Pons (tissue), 1 donor: Measurements from ENCODE around the gene CHKA.

Source experiments
- DNase-seq: peaks from one replicate; pipeline ENCODE4 v3.0.0-alpha.2; 2016; ENCODE audit warnings: low spot score

The CHKA gene

DNA sequence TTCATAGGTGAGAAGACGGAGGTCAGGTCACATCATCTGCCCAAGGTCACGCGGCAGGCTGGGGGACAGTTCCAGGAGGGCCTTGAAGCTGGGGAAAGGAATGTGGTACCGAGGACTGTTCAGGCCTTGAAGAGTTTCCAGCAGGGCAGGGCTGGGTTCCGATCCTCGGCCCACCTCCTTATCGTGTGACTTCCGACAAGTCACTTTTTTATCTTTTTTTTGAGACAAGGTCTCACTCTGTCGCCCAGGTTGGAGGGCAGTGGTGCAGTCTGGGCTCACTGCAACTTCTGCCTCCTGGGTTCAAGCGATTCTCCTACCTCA lies 90.1 kb downstream of the CHKA start:
- DNase-seq, result no peak

DNA sequence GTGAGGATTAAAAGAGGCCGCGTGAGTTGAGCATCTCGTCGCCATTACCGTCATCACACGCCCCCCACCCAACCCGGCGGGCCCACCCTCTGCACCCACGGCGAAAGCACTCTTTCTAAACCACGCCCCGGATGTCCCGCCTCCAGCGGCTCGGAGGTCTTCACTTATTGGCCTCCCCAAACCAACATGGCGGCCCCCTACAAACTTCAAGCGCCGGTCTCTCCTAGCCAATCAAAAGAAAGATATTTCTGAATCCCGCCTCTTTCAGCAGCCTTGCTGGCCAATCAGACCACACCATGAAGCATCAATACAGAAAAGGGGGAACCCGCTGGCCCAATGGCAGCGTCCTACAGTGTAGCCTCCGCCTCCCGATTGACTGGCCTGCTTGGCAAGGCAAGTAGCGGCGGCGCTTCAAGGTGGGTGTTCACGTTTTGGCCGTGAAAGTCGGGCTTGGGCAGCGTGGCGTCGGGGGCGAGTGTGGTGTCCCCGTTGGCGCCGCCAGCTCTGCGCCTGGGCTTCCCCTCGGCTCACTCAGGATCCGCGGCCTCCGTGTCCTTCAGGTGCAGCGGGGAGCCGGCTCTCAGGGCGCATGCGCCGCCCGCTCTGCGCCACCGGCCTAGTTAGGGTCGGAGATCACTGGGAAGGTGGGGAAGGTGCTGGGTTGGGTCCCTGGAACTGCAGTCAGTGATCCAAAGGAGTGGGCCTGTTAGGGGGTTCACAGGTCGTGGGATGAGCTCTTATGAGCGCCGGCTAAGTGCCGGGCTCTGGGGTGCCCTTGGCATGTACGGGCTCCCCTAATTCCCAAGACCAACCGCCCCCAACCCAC lies 90.7 kb downstream of the CHKA start, which contains the start of gene NDUFS8:
NDUFS8 (plus strand) TSS at position 364 of the 826 bp plus-strand sequence. CDS start 1,471 bp downstream, outside the sequence.
- peak; percentile 100 for DNase-seq

DNA sequence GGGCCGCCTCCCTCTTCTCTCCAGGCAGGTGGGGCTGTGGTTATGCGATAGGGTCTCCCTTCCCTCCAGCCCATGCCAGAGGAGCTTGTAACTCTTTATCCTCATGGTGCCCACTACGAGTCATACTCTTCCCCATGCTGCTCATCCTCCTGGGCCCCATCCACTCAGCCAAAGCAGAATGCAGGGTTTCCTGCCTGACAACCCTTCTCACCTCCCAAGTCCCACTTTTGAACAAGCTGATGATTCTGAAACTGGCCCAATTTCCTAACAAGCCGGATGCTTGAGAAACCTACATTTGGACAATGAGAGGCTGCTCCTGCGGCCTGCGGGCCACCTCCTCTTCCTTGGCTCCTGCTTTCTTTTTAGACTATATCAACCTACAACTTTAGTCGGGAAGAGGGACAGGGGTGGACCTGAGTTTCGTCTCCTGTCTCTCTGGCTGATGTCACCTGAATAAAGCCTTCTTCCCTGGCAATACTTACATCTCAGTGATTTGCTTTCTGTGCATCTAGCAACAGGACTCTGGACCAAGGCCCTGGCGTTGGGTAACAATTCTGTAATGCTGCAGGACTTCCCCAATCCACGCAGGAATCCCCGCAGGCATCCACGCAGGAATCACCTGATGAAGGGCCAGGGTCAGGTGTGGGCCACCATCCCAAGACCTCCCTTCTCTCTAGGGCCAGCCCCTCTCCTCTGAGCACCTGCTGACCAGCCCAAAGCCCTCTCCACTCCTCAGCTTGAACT lies 92.2 kb downstream of the CHKA start:
- DNase-seq, result no peak

GRCh38 chr11:68027667-68028066 lies 93.5 kb downstream of the CHKA start:
- no peak for DNase-seq

DNA sequence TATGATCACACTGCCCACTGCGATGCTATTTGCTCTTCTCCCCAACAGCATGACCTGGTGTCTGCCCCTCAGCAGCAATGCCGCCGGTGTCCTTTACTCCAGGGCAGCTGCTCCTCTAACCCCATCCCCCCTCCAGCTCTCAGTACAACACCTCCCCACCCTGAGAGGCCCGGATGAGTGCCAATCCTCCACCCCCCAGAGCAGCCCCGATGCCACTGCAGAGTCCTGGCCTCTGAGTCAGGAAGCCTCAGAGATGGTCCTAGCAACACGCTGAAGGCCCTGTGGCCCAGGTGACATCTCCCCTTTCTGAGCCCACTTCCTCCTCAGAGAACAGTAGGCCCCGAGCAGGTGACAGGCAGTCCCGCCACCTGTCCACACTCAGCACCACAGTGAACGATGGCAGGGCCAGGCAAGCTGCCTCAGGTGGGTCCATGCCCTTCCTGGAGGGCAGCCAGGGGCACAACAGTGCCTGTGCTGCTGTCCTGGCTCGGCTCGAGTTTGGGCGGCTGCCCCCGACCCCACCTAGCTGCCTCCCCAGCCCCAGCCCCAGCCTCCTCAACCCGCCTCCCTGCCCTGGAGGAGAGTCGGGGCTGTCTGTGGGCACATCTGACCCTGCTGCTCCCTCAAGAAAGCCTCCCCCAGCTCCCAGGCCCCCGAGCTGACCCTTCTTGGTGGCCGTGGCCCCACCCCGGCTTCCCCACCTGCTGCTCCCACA lies 94.6 kb downstream of the CHKA start:
- no peak for DNase-seq

GRCh38 chr11:68025047-68025446 lies 96.1 kb downstream of the CHKA start:
- DNase-seq, result no peak

DNA sequence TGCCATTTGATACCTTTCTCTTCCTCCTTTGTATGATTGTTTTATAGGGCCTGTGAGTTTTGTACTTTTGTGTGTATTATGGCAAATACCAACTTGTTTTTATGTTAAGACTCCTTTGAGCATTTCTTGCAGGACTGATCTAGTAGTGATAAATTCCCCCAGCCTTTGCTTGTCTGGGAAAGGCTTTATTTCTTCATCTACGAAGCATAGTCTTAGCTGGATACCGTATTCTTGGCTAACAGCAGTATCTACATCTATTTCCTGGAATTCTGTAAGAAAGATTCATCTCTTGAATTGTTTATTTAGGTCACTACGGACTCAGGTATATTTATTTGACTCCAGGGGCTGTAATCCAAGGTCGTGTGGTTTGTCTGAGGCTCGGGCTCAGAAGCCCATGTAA lies 96.7 kb downstream of the CHKA start:
- DNase-seq, result no peak

GRCh38 chr11:68022531-68022930 lies 98.7 kb downstream of the CHKA start:
- no peak for DNase-seq

DNA sequence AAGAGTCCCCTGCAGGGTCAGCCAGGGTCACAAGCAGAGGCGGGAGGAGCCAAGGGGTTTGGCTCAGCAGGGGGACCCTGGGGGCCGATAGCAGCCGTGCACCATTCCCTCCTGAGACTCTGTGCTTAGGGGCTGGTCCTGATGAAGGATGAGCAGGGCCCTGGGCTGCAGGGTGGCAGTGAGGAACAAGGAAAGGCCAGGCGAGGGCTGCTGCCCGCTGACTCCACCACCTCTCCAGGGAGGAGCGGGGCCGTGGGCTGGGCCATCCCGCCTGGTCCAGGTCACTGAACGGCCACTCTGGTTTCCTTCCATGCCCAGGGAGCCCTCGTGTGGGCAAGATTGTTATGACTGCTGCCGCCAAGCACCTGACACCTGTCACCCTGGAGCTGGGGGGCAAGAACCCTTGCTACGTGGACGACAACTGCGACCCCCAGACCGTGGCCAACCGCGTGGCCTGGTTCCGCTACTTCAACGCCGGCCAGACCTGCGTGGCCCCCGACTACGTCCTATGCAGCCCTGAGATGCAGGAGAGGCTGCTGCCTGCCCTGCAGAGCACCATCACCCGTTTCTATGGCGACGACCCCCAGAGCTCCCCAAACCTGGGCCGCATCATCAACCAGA lies 99.9 kb downstream of the CHKA start:
- no peak for DNase-seq

- no peak for DNase-seq
These were observed 100.6 kb downstream of the CHKA start for GRCh38 chr11:68020575-68020974.

- no peak for DNase-seq
These were observed 101.7 kb downstream of the CHKA start for GRCh38 chr11:68019486-68019885.

GRCh38 chr11:68018730-68019190 lies 102.4 kb downstream of the CHKA start:
- no peak for DNase-seq

GRCh38 chr11:68017980-68018729 lies 103.0 kb downstream of the CHKA start:
- DNase-seq, result no peak

DNA sequence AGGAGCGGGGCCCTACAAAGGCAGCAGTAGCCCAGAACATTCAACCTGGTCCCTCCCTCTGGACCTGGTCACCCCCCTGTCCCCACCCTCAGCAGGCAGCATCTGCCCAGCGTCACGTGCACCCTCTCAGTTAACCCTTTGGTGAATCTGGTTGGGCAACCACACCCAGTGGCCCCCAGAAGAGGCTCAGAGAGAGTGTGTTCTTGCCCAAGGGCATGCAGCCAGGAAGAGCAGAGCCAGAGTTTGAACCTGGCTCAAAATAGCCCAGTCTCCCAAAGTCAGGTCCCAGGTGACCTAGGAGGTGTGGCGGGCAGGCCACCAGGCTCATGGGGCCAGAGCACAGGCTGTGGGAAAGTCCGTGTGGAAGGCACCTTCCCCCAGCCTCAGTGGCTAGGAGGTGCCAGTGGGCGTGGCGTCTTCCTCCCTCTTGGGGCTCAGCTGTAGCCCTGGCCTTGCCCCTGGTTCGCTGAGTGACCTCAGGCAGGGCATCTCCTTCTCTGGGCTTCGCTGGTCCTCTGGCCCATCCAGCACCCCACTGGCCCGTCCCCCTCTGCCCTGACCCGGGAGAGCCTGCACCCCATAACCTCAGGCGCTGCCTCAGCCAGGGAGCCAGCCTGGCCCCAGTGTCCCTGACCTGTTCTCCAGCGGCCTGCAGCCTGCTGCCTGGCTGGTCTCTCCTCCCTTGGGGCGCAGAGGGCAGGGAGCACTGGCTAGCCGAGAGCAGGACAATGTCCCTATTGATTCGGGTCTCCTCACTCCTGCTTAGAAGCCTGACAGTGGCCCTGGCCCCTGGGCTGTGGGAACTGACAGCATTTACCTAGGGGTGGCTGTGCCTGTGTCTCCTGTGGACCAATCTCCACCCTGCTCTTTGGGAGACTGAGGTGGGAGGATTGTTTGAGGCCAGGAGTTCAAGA lies 104.0 kb downstream of the CHKA start:
- DNase-seq, result peak; percentile 82

DNA sequence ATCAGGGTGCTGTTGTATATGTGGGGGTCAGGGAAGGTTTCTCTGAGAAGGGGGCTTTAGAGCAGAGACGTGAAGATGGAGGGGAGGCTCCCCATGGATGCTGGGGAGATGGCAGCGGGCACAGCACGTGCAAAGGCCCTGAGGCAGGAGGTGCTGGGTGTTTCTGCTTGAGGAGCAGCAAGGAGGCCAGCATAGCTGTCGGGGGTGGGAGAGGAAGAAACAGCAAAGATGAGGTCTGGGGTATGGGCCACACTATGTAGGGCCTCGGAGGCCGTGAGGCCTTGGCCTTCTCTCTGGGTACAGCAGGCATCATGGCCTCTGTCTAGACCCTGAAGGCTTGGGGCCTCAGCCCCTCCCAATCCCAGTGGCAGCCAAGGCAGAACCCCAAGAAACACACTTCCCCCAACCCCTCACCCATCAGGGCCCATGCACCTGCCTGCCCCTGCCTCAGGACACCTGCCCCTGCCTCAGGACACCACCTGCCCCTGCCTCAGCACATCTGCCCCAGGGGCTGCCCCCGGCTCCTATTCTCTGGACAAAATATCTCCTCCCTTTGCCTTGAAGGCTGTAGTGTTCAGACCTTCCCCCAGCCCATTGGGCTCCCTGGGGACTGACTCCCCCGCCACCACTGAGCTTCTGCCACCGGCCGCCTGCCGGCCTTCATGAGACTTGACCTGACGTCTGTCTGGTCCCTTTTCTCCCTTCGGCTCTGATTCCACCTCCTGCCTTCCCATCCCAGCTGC lies 104.9 kb downstream of the CHKA start:
- DNase-seq, result no peak

DNA sequence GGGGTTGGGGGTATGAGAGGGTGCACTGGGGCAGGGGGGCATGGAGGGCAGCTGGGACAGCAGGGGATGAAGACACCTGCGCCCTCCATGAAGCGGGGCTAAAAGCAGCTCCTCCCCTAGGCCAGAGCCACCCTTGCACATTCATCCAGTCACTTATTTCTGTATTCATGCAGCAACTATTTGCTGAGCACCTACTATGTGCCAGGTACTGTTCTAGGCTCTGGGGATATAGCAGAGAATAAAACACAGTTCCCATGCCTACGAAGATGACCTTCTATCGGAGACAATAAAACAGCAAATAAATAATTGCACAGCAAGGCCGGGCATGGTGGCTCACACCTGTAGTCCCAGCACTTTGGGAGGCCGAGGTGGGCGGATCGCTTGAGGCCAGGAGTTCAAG lies 105.7 kb downstream of the CHKA start:
- no peak for DNase-seq

DNA sequence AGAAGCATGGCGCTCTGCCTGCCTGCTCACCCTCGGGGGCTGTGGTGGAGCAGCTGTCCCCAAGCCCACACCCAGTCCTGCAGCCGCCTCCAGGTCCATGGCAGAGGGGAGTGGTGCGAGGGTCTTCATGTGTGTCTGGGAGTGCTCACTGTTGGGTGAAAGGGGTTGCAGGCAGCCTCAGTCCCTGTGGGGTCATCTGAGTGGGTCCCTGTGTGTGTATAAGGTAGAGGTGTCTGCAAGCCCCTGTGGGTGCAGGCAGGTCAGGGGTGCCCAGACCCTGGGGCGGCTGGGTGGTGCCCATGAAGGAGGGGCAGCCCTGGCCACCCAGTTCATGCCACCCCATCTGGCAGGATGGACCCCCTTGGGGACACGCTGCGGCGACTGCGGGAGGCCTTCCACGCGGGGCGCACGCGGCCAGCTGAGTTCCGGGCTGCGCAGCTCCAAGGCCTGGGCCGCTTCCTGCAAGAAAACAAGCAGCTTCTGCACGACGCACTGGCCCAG lies 106.2 kb downstream of the CHKA start:
- DNase-seq, result no peak

- no peak for DNase-seq
These were observed 106.8 kb downstream of the CHKA start for GRCh38 chr11:68014157-68014946.
